Transverse colon (tissue), 4 donors: ENCODE measurements around the gene GCAT. TPM values are rescaled to one million over a fixed set of nuclear protein-coding genes. Genes with fewer than 3 reads are reported as not detected.

Experiments used
- DNase-seq: peaks from one replicate; pipeline ENCODE4 v3.0.0-alpha.2; 2019
- H3K27ac ChIP-seq, 4 donors: fragments of 200-600 bp; sonication (generic); 2 replicates each; pipeline ENCODE4 v1.5.1; 2016 to 2018; ENCODE audit warnings: inconsistent platforms in 4 of 4
- H3K27me3 ChIP-seq: fragments of 200-600 bp; sonication (generic); 2 replicates; pipeline ENCODE4 v1.5.1; 2017; ENCODE audit warnings: inconsistent platforms
- H3K36me3 ChIP-seq, 4 donors: fragments of 200-600 bp; sonication (generic); 2 replicates each; pipeline ENCODE4 v1.5.1; 2017 to 2019; ENCODE audit warnings: inconsistent platforms in 4 of 4
- H3K4me1 ChIP-seq, 4 donors: fragments of 200-600 bp; sonication (generic); 2 replicates each; pipeline ENCODE4 v1.5.1; 2017 to 2020; ENCODE audit warnings: inconsistent platforms in 4 of 4
- H3K4me3 ChIP-seq, 4 donors: fragments of 200-600 bp; sonication (generic); 1 replicate in 1 of 4; 2 replicates in 3 of 4; pipeline versions ENCODE4 v1.5.1 to v1.6.1; 2017 to 2019; ENCODE audit warnings: inconsistent platforms in 4 of 4
- H3K9me3 ChIP-seq, 2 donors: fragments of 200-600 bp; sonication (generic); 2 replicates each; pipeline ENCODE4 v1.5.1; 2017 to 2019; ENCODE audit warnings: inconsistent platforms in 2 of 2
- EP300 ChIP-seq: sonication (generic); formaldehyde crosslinking; IDR thresholded peaks from one replicate; pipeline ENCODE4 v1.6.1; 2017; ENCODE audit warnings: antibody characterized with exemption, low read depth
- POLR2A ChIP-seq: fragments of 450-650 bp; IDR thresholded peaks from one replicate; pipeline ENCODE4 v1.6.1; 2016; ENCODE audit warnings: antibody characterized with exemption, mild to moderate bottlenecking, moderate library complexity
- POLR2AphosphoS5 ChIP-seq, 3 donors: sonication (generic); formaldehyde crosslinking; IDR thresholded peaks; one replicate each; pipeline ENCODE4 v1.6.1; 2016; ENCODE audit warnings: antibody characterized with exemption in 3 of 3
- WGBS, 2 donors: methylation state at CpG; one replicate each; pipeline ENCODE4 v1.1.5; 2018; ENCODE audit warnings: low coverage in 1 of 2; 5-methylcytosine and 5-hydroxymethylcytosine counted together
- in situ Hi-C, 4 donors: fragments of 200-750 bp; cut with MboI; loops; one replicate each; pipeline versions ENCODE4 v1.15.0 to v1.15.1; 2017; ENCODE audit warnings: low sequenced_read_pairs in 3 of 4, low pct_ligation_motif_present in 1 of 4, low pct_unique_long_range_greater_than_20kb in 1 of 4
- intact Hi-C: fragments of 100-400 bp; cut with DNase I; formaldehyde crosslinking; loops from one replicate; pipeline ENCODE4 v1.15.1; 2023; ENCODE audit warnings: low total_unique reads
- total RNA-seq, 4 donors: library from RNA; depleted of rRNA; stranded (reverse); fragments of >200 nt; gene quantifications; one replicate each; pipeline ENCODE4 v1.1.0, GENCODE V29; 2016
- TF ChIP-seq, protein P1 (sequence below), 5 experiments: fragments of 200-600 bp in 3 of 5; fragments of 450-650 bp in 2 of 5; sonication (generic) in 3 of 5; IDR thresholded peaks; 1 replicate in 2 of 5; 2 replicates in 3 of 5; pipeline ENCODE4 v1.5.1; 2016 to 2017; ENCODE audit warnings: antibody characterized with exemption in 5 of 5, inconsistent platforms in 3 of 5, mild to moderate bottlenecking in 2 of 5, moderate library complexity in 1 of 5

GCAT gene
- total RNA-seq, result 10 to 100 TPM in 1 of 4 donors, 1 to 10 TPM in 3; 6.4 to 10.1 (median 7.7) TPM

DNA sequence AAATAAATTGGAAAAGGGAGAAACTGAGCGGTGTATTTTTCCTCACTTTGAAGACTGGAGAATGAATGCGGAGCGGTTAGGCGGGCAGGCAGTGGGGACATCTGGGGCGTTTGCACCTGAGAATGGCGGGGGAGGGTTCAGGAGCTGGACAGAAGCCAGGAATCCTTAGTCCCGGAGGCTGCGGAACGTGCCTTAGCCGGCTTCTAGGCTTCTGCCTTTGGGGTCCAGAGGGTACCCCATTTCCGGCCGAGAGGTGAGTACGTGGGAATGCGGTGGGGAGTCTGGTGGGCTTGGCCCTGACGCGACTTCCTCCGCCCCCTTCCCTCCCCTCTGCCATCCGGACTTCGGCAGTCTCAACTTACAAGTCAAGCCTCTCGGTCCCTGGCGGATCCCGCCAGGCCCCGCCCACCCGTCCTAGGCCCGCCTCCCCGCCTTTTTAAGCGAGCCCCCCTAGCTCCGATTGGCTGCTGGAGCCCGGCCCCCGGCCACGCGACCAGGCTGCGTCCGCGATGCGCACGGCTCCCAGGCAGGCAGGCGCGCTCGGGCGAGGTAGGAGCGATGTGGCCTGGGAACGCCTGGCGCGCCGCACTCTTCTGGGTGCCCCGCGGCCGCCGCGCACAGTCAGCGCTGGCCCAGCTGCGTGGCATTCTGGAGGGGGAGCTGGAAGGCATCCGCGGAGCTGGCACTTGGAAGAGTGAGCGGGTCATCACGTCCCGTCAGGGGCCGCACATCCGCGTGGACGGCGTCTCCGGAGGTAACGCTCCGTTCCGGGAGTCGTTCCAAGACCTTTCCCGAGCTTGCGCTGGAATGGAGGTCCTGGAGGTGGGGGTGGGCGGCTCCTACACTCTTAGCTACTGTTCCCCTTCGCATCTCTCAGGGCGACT lies at the start of gene GCAT:
Gene GCAT (plus strand): TSS at position 525 of the 884 bp plus-strand sequence. CDS start 34 bp downstream, at position 559.
- no peaks in the 10 kb centered on the region for H3K36me3 ChIP-seq
- peak within 1 kb of the TSS; percentile 53 to 65 (median 58) for H3K4me3 ChIP-seq
- no peaks in the 10 kb centered on the region for H3K9me3 ChIP-seq
- in situ Hi-C loops (loop anchor here in 1 of 4 donors (25.0 kb wide), 1 partner anchor 155 kb away; the partner anchor contains the start of genes C22orf23 and POLR2F), intact Hi-C loops (no loop called here)
- H3K4me1 ChIP-seq, result peaks cover 5 to 55% (median 40%) of the 10 kb centered on the region in 4 donors
- TF ChIP-seq POLR2A, result peak; percentile 77
- no peak for TF ChIP-seq EP300
- TF ChIP-seq POLR2AphosphoS5 (IDR thresholded peaks at IDR 0.05), result peak; percentile 75 to 84 (median 76)
- WGBS, 2 donors, result 0 to 2% methylated on average over 6 to 35 of the region's 73 CpGs
- DNase-seq, result peak; percentile 96
- H3K27ac ChIP-seq, result peak within 1 kb of the TSS; percentile 93 to 96 (median 94)
- H3K27me3 ChIP-seq, result no peaks in the 10 kb centered on the region

DNA sequence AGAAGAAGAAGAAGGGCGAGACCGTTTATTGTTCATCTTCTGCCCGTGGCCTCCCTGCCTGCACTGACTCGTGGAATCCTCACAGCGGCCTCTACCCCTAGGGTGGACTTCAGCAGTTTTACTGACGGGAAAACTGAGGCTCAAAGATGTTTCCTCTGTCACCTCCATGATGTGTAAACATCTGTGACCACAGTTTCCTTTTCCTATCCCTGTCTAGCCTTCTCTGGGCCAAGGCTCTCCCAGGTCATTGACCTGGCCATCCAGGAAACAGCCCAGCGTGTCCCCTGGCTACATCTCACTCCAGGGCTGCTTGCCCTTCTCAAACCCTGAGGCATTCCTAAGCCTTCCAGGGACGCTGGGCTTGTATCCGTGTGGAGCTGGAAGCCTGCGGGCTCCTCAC lies 49.0 kb upstream of the GCAT start:
- in situ Hi-C loops, result no loop called here
- Histone ChIP-seq H3K27ac (no peak overlapping the region), H3K9me3 (no peaks in the 10 kb centered on the region), H3K4me3 (no peak overlapping the region), H3K27me3 (no peaks in the 10 kb centered on the region), H3K36me3 (peaks cover 0 to 57% (median 11%) of the 10 kb centered on the region in 4 donors), H3K4me1 (peaks cover 0 to 3% (median 3%) of the 10 kb centered on the region in 4 donors)
- WGBS, 2 donors, result 85 to 86% methylated on average over 1 to 10 of the region's 10 CpGs
- TF ChIP-seq POLR2AphosphoS5 (IDR thresholded peaks at IDR 0.05) (no peak), EP300 (no peak), POLR2A (no peak)
- TF ChIP-seq, protein P1, sequence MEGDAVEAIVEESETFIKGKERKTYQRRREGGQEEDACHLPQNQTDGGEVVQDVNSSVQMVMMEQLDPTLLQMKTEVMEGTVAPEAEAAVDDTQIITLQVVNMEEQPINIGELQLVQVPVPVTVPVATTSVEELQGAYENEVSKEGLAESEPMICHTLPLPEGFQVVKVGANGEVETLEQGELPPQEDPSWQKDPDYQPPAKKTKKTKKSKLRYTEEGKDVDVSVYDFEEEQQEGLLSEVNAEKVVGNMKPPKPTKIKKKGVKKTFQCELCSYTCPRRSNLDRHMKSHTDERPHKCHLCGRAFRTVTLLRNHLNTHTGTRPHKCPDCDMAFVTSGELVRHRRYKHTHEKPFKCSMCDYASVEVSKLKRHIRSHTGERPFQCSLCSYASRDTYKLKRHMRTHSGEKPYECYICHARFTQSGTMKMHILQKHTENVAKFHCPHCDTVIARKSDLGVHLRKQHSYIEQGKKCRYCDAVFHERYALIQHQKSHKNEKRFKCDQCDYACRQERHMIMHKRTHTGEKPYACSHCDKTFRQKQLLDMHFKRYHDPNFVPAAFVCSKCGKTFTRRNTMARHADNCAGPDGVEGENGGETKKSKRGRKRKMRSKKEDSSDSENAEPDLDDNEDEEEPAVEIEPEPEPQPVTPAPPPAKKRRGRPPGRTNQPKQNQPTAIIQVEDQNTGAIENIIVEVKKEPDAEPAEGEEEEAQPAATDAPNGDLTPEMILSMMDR (IDR thresholded peaks at IDR 0.05), result no peak
- DNase-seq, result no peak
- intact Hi-C loops, result no loop called here

DNA sequence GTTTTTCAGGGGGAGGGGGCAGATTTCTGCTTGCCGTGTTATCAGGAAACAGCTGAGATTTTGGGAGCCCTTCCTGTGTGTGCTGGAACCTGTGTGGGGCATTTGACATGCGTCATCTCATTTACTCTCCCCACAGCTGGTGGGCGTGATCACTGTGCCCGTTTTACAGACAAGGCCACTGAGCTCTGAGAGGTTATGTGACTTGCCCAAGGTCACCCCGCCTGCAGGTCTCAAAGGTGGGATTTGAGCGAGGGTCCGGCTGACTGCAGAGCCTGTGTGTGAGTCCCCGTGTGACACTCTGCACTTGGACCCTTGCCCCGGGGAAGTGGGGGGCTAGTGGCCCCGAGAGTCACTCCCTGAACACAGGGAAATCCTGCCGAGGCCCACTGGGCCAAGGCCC lies 48.5 kb upstream of the GCAT start:
- no peaks in the 10 kb centered on the region for H3K4me1 ChIP-seq
- no peak for TF ChIP-seq POLR2A
- no peak overlapping the region for H3K4me3 ChIP-seq
- DNase-seq, result no peak
- no peaks in the 10 kb centered on the region for H3K9me3 ChIP-seq
- no peaks in the 10 kb centered on the region for H3K27me3 ChIP-seq
- in situ Hi-C loops (no loop called here), intact Hi-C loops (no loop called here)
- WGBS, 2 donors, result 94% methylated on average over 11 of the region's 11 CpGs; no CpG with 5 or more reads in 1 of the 2 donors
- no peak overlapping the region for H3K27ac ChIP-seq
- peaks cover 0 to 57% (median 11%) of the 10 kb centered on the region in 4 donors for H3K36me3 ChIP-seq

DNA sequence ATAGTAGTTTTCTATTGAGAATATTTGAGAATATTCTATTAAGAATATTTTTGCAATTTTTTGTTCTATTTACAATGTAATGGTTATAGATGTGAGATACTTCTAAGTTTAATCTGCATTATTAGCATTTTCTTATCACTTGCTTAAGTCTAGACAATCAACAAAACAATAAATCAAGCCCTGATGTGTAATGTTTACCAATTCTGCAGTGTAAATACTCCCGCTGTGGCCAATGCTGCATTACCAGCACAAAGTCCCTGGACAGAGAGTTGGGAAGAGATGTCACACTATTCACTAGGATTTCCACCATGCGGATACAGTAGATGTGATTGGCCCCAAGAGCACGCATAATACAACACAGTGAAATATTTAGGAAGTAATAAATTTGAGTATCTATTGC lies 47.6 kb upstream of the GCAT start:
- H3K36me3 ChIP-seq, result peaks cover 0 to 51% (median 11%) of the 10 kb centered on the region in 4 donors
- no peak for DNase-seq
- intact Hi-C loops, result no loop called here

More for the DNA sequence above, 47.6 kb upstream of the GCAT start:
- TF ChIP-seq EP300, result no peak
- TF ChIP-seq, protein P1 (IDR thresholded peaks at IDR 0.05), result no peak
- TF ChIP-seq POLR2A, result no peak
- no peak for TF ChIP-seq POLR2AphosphoS5 (IDR thresholded peaks at IDR 0.05)
- H3K4me1 ChIP-seq, result no peaks in the 10 kb centered on the region
- no peak overlapping the region for H3K27ac ChIP-seq
- no peak overlapping the region for H3K4me3 ChIP-seq
- WGBS, 2 donors, result 87 to 91% methylated on average over 3 of the region's 3 CpGs
- H3K27me3 ChIP-seq, result no peaks in the 10 kb centered on the region
- in situ Hi-C loops, result no loop called here
- no peaks in the 10 kb centered on the region for H3K9me3 ChIP-seq
